ENCODE data around the gene MRGPRE.

GRCh38 chr11:3190600-3190999, 41.6 kb downstream of the MRGPRE start:
- no peak for TF ChIP-seq CTCF (IDR thresholded peaks at IDR 0.05)
- TF ChIP-seq RCOR1 (IDR thresholded peaks at IDR 0.05; ENCODE audit: low read depth, low read length) = no peak
- TF ChIP-seq KDM1A (IDR thresholded peaks at IDR 0.05; ENCODE audit: low read depth) = no peak
- TF ChIP-seq RFX5 (IDR thresholded peaks at IDR 0.05) = no peak
- TF ChIP-seq CEBPB (IDR thresholded peaks at IDR 0.05) = no peak
- no peak for TF ChIP-seq HOXA7 (CRISPR knock-in tag; IDR thresholded peaks at IDR 0.05)
- no peak for TF ChIP-seq KDM5A (IDR thresholded peaks at IDR 0.05)
- TF ChIP-seq, protein P1, sequence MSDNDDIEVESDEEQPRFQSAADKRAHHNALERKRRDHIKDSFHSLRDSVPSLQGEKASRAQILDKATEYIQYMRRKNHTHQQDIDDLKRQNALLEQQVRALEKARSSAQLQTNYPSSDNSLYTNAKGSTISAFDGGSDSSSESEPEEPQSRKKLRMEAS (IDR thresholded peaks at IDR 0.05) = no peak
- TF ChIP-seq ZSCAN20 (CRISPR knock-in tag; IDR thresholded peaks at IDR 0.05) = no peak

All from A549 (cell line).